A673 (cell line): ENCODE data around the gene SLC2A2.

Experiments
- CTCF ChIP-seq: fragments of 300-800, 200-600 bp; sonication (generic); conservative IDR thresholded peaks from 2 replicates; pipeline ENCODE4 v1.5.1; 2017; ENCODE audit warnings: low read depth, mild to moderate bottlenecking, antibody characterized with exemption, low read length, moderate library complexity, mixed read lengths
- EZH2 ChIP-seq: fragments of 200-600 bp; sonication (generic); IDR thresholded peaks from 2 replicates; pipeline ENCODE4 v1.6.1; 2017; ENCODE audit warnings: borderline replicate concordance, low read depth, mild to moderate bottlenecking, mixed read lengths, antibody characterized with exemption, low read length; ENCODE audit not compliant: poor library complexity, severe bottlenecking

- TF ChIP-seq CTCF (no peak), EZH2 (no peak)
These were observed 37.3 kb downstream of the SLC2A2 start for GRCh38 chr3:170989100-170989648.
